ENCODE measurements around the gene ROR2. TPM values are rescaled to one million over a fixed set of nuclear protein-coding genes. Genes with fewer than 3 reads are reported as not detected.
A peak's percentile ranks its signal among the peaks of the same experiment; 100 is the strongest.

ROR2 gene
- total RNA-seq, 1 donor from 2014 or later, result 0.74 TPM

DNA sequence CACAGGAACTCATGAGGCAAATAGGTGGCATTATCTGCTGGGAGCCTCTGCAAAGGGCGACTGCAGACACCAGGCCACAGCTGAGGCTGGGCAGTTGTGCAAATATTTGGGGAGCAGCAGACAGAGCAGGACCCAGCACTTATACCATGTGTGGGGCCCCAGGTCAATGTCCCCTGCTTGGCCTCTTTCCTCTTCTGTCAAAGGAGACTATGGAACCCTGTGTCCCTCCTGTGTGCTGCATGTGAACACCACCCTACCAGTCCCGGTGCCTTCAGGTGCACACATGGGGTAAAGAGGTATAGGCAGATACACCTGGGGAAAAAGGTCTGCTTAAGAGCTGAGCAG is 50.8 kb downstream of the ROR2 start:
- Histone ChIP-seq H3K36me3 (no peaks in the 10 kb centered on the region), H3K4me1 (peaks cover 38% of the 10 kb centered on the region), H3K4me3 (no peak overlapping the region), H3K27me3 (ENCODE audit: low read depth) (peaks cover 28% of the 10 kb centered on the region), H3K27ac (replicated peaks) (no peak overlapping the region), H3K9me3 (replicated peaks) (no peaks in the 10 kb centered on the region)
- no peak for DNase-seq
- intact Hi-C loops (cut with micrococcal nuclease), result no loop called here
- TF ChIP-seq, protein P1, sequence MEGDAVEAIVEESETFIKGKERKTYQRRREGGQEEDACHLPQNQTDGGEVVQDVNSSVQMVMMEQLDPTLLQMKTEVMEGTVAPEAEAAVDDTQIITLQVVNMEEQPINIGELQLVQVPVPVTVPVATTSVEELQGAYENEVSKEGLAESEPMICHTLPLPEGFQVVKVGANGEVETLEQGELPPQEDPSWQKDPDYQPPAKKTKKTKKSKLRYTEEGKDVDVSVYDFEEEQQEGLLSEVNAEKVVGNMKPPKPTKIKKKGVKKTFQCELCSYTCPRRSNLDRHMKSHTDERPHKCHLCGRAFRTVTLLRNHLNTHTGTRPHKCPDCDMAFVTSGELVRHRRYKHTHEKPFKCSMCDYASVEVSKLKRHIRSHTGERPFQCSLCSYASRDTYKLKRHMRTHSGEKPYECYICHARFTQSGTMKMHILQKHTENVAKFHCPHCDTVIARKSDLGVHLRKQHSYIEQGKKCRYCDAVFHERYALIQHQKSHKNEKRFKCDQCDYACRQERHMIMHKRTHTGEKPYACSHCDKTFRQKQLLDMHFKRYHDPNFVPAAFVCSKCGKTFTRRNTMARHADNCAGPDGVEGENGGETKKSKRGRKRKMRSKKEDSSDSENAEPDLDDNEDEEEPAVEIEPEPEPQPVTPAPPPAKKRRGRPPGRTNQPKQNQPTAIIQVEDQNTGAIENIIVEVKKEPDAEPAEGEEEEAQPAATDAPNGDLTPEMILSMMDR (IDR thresholded peaks at IDR 0.05; ENCODE audit: borderline replicate concordance), result no peak

DNA sequence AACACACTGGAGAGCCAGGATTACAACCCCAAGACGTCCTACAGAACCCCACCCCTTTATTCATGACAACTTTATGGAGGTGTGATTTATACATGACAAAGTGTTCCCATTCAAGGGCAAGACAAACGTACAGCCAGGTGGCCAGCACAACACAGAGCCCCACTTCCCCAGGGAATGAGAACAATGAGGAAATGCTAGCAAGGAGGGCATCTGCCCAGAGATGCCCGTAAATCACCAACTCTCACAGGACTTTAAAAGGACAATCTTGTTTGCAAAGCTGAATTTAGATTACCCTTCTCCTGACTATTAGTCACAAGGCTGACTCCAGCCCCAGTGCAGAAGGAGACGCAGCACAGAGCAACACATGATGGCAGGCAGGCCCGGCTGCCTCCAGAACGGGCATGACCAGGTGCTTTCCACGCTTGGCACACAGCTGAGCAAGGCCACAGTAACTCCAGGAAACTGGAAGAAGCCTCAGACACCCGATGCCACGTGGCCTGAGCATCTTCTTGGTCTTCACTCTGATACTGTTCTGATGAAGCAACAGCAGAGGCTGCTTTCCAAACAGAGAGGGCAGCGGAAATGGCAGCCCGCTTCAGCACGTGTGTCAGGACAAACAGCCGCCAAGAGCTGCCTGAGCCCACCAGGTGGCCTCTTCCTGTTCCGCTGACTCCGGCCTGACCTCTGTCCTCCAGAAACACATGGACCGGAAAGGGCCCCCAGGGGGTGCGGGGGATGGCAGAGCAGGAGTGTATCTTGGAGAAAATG is 51.4 kb downstream of the ROR2 start:
- Histone ChIP-seq H3K9me3 (replicated peaks) (no peaks in the 10 kb centered on the region), H3K4me3 (no peak overlapping the region), H3K27me3 (ENCODE audit: low read depth) (peaks cover 33% of the 10 kb centered on the region), H3K36me3 (no peaks in the 10 kb centered on the region), H3K4me1 (peaks cover 38% of the 10 kb centered on the region), H3K27ac (replicated peaks) (no peak overlapping the region)
- intact Hi-C loops (cut with micrococcal nuclease), result no loop called here
- TF ChIP-seq, protein P1 (IDR thresholded peaks at IDR 0.05; ENCODE audit: borderline replicate concordance), result no peak
- no peak for DNase-seq

DNA sequence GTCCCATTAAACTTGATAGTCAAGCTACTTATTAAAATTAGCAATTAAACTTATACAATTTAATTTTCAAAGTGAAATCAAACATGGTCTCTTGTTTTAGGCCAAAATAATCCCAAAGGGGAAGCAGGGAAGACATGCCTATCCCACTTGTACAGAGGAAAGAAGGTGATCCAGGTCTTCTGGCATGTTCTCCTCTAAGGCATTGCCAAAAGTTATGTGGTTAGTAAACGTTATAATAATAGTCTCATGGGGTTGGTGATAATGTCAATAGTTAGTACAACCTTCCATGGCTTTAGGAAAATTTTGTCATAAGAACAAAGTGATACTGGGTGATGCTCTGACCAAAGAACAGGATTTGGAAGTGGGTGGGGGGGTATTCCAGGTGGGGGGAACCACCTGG is 52.8 kb downstream of the ROR2 start:
- TF ChIP-seq, protein P1 (IDR thresholded peaks at IDR 0.05; ENCODE audit: borderline replicate concordance), result no peak
- H3K27ac ChIP-seq (replicated peaks), result no peak overlapping the region
- no peak for DNase-seq
- peaks cover 38% of the 10 kb centered on the region for H3K4me1 ChIP-seq
- peaks cover 41% of the 10 kb centered on the region for H3K27me3 ChIP-seq (ENCODE audit: low read depth)
- no peaks in the 10 kb centered on the region for H3K36me3 ChIP-seq
- no peak overlapping the region for H3K4me3 ChIP-seq
- intact Hi-C loops (cut with micrococcal nuclease), result no loop called here
- no peaks in the 10 kb centered on the region for H3K9me3 ChIP-seq (replicated peaks)

DNA sequence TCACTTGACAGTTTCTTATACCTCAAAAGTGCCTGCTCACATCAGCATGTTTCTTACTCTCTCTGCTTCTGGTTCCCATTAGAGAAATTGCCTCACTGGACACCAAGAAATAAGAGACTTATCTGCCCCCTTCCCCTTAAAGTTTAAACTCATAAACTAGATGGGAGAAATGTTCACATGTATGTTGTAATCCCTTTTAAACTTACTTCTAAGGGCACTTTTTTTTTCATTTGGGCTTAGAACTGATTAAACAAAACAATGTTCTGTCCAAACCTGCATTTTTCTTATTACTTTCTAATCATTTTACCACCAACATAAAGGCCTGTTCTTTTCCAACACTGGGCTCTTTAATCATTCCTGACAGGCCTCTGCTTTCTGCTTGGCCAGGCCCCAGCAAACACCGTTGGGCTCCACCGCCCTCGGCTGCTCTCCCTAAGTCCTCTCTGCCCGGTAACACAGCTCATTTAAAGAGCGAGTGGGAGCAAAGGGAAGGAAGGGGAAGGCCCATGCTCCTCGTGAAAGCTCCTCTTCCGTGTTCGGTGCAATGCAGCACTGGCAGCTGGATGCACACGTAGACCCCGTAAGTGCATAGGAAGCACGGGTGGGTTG is 53.4 kb downstream of the ROR2 start:
- Histone ChIP-seq H3K9me3 (replicated peaks) (no peaks in the 10 kb centered on the region), H3K4me1 (peaks cover 38% of the 10 kb centered on the region), H3K36me3 (no peaks in the 10 kb centered on the region), H3K27ac (replicated peaks) (no peak overlapping the region), H3K4me3 (no peak overlapping the region), H3K27me3 (ENCODE audit: low read depth) (peaks cover 41% of the 10 kb centered on the region)
- intact Hi-C loops (cut with micrococcal nuclease), result no loop called here
- DNase-seq, result peak; percentile 27
- TF ChIP-seq, protein P1 (IDR thresholded peaks at IDR 0.05; ENCODE audit: borderline replicate concordance), result no peak

DNA sequence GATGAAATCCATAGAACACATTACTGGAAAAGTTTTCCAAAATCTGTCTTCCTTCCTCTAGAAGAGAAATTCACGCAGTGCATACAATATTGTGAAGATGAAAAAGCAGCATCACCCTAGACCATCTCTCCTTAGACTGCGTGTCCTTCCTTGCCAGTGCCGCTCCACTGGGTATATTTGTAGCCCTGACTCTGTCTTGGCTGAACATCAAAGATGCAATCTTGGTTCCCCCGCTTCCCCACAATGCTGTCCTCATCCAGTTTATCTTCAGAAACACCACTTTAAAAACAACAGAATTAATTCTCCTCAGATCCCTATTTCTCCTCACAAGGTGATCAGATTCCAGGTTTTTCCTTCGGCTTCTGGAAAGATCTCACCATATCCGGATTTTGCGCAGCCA is 53.9 kb downstream of the ROR2 start:
- H3K36me3 ChIP-seq, result no peaks in the 10 kb centered on the region
- no peak for DNase-seq
- no peaks in the 10 kb centered on the region for H3K9me3 ChIP-seq (replicated peaks)
- no peak overlapping the region for H3K27ac ChIP-seq (replicated peaks)
- no peak overlapping the region for H3K4me3 ChIP-seq
- H3K4me1 ChIP-seq, result peaks cover 38% of the 10 kb centered on the region
- TF ChIP-seq, protein P1 (IDR thresholded peaks at IDR 0.05; ENCODE audit: borderline replicate concordance), result no peak
- intact Hi-C loops (cut with micrococcal nuclease), result no loop called here
- H3K27me3 ChIP-seq (ENCODE audit: low read depth), result peaks cover 41% of the 10 kb centered on the region

Measured in left ventricle myocardium inferior (tissue), 1 donor.